Measurements from ENCODE around the gene CD24.

DNA sequence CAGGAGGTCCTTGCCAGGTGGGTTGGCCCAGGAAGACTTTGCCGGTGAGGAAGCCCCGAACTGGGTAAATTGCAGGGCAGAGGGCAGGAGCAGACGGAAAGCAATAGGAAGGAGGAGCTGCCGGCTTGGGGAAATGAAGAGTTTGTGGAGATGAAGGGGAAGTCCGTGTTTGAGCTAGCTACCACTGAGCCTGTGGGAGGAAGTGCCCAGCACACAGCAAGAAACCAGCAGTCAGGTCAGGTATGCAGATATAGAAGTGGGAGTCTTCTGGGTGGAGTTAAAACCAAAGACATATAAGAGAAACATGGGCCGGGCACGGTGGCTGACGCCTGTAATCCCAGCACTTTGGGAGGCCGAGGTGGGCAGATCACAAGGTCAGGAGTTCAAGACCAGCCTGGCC is 34.7 kb downstream of the CD24 start:
- TF ChIP-seq, protein P1, sequence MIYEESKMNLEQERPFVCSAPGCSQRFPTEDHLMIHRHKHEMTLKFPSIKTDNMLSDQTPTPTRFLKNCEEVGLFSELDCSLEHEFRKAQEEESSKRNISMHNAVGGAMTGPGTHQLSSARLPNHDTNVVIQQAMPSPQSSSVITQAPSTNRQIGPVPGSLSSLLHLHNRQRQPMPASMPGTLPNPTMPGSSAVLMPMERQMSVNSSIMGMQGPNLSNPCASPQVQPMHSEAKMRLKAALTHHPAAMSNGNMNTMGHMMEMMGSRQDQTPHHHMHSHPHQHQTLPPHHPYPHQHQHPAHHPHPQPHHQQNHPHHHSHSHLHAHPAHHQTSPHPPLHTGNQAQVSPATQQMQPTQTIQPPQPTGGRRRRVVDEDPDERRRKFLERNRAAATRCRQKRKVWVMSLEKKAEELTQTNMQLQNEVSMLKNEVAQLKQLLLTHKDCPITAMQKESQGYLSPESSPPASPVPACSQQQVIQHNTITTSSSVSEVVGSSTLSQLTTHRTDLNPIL (CRISPR knock-in tag; IDR thresholded peaks at IDR 0.05; ENCODE audit: low read depth) = no peak
- TF ChIP-seq RARB (CRISPR knock-in tag; IDR thresholded peaks at IDR 0.05) (no peak), SNAI2 (CRISPR knock-in tag; IDR thresholded peaks at IDR 0.05) (no peak), ZFP30 (CRISPR knock-in tag; IDR thresholded peaks at IDR 0.05) (no peak), GLIS3 (CRISPR knock-in tag; IDR thresholded peaks at IDR 0.05) (no peak), ZNF70 (CRISPR knock-in tag; IDR thresholded peaks at IDR 0.05) (no peak), ZFP3 (CRISPR knock-in tag; IDR thresholded peaks at IDR 0.05) (no peak), ARNTL (CRISPR knock-in tag; IDR thresholded peaks at IDR 0.05; ENCODE audit: borderline replicate concordance, low read depth) (no peak), OSR1 (CRISPR knock-in tag; IDR thresholded peaks at IDR 0.05) (no peak), ZC3H10 (CRISPR knock-in tag; IDR thresholded peaks at IDR 0.05) (no peak), ISL1 (CRISPR knock-in tag; IDR thresholded peaks at IDR 0.05) (no peak)
- TF ChIP-seq, protein P2, sequence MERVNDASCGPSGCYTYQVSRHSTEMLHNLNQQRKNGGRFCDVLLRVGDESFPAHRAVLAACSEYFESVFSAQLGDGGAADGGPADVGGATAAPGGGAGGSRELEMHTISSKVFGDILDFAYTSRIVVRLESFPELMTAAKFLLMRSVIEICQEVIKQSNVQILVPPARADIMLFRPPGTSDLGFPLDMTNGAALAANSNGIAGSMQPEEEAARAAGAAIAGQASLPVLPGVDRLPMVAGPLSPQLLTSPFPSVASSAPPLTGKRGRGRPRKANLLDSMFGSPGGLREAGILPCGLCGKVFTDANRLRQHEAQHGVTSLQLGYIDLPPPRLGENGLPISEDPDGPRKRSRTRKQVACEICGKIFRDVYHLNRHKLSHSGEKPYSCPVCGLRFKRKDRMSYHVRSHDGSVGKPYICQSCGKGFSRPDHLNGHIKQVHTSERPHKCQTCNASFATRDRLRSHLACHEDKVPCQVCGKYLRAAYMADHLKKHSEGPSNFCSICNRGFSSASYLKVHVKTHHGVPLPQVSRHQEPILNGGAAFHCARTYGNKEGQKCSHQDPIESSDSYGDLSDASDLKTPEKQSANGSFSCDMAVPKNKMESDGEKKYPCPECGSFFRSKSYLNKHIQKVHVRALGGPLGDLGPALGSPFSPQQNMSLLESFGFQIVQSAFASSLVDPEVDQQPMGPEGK (CRISPR knock-in tag; IDR thresholded peaks at IDR 0.05; ENCODE audit: borderline replicate concordance) = no peak
- TF ChIP-seq, protein P3, sequence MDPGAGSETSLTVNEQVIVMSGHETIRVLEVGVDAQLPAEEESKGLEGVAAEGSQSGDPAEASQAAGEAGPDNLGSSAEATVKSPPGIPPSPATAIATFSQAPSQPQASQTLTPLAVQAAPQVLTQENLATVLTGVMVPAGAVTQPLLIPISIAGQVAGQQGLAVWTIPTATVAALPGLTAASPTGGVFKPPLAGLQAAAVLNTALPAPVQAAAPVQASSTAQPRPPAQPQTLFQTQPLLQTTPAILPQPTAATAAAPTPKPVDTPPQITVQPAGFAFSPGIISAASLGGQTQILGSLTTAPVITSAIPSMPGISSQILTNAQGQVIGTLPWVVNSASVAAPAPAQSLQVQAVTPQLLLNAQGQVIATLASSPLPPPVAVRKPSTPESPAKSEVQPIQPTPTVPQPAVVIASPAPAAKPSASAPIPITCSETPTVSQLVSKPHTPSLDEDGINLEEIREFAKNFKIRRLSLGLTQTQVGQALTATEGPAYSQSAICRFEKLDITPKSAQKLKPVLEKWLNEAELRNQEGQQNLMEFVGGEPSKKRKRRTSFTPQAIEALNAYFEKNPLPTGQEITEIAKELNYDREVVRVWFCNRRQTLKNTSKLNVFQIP (CRISPR knock-in tag; IDR thresholded peaks at IDR 0.05; ENCODE audit: borderline replicate concordance, low read depth) = no peak

Data from SK-N-SH treated with all-trans-retinoic acid at 6 μM for 48 hours (cell line).